Measurements from ENCODE around the gene SYT5. TPM values are rescaled to one million over a fixed set of nuclear protein-coding genes. Genes with fewer than 3 reads are reported as not detected.

Gene SYT5
- total and polyA plus RNA-seq, 2 of the 13 experiments (the other 11 are each of a cell fraction or from before 2014, with no cell fraction given), result not detected

- 0 out of 2 replicates have a peak, but pooled peaks have one; percentile 18 for TF ChIP-seq MIXL1 (CRISPR knock-in tag; IDR thresholded peaks at IDR 0.05)
- TF ChIP-seq ZFP91 (CRISPR knock-in tag; IDR thresholded peaks at IDR 0.05; ENCODE audit: borderline replicate concordance), result peak; percentile 35; the same call in 1 of the 2 replicates
Observed at GRCh38 chr19:55228403-55229031, 48.4 kb upstream of the SYT5 start, which contains the start of gene TMEM86B (continued).

- Histone ChIP-seq H3K4me2 (ENCODE audit: low read depth, low read length) (peak overlapping the region; percentile 88), H2AFZ (ENCODE audit: low read length) (no peak overlapping the region), H3K79me2 (ENCODE audit: insufficient read depth, low read length) (peaks cover 4% of the 10 kb centered on the region), H3K4me3 (replicated peaks in 1 of 3; ENCODE audit: insufficient read depth in 1 of 3, low read depth in 2 of 3, low read length in 3 of 3) (peak overlapping the region; percentile 37 to 67 (median 41); a peak in 5 of 6 replicates), H3K36me3 (replicated peaks in 1 of 2; ENCODE audit: control insufficient read depth in 1 of 2, insufficient read depth in 2 of 2, low read length in 2 of 2) (peaks cover 14 to 33% of the 10 kb centered on the region in 2 experiments; a peak in 4 of 5 replicates), H4K20me1 (ENCODE audit: insufficient read depth, low read length) (no peaks in the 10 kb centered on the region), H3K9me3 (ENCODE audit: low read length) (no peaks in the 10 kb centered on the region), H3K27ac (ENCODE audit: extremely low read length, insufficient read depth, low read length) (peak overlapping the region; percentile 76), H3K27me3 (ENCODE audit: control insufficient read depth in 1 of 2, insufficient read depth in 2 of 2, low read length in 2 of 2) (no peaks in the 10 kb centered on the region), H3K9ac (ENCODE audit: insufficient read depth, low read depth, low read length) (peak overlapping the region; percentile 60), H3K4me1 (ENCODE audit: insufficient read depth, low read length) (peaks cover 71% of the 10 kb centered on the region)
- BruUV-seq (replicated peaks), result no TSS peak
- 67% methylated on average over 7 of the region's 17 CpGs for WGBS (ENCODE audit: low lambda C conversion rate)
- in situ Hi-C loops (cut with HindIII; ENCODE audit: extremely low pct_ligation_motif_present, low pct_unique_long_range_greater_than_20kb) (no loop called here), intact Hi-C loops (cut with micrococcal nuclease; ENCODE audit: unreplicated experiment) (no loop called here)
- peak; percentile 6 for ATAC-seq
- ChIA-PET POLR2A (interaction anchor here (1.1 to 2.3 kb wide), 6 partner anchors 19 to 276 kb away, joined by 3 to 12 read pairs (median 6); partner anchors contain the start of genes PPP6R1, PTPRH and UBE2S), CTCF (ENCODE audit: low intra/inter-chr PET ratio, low total read pairs) (no interaction called here)
- DNase-seq (ENCODE audit: low spot score), result no peak
- no peak for FAIRE-seq
- TF ChIP-seq ZBTB33 (CRISPR knock-in tag; IDR thresholded peaks at IDR 0.05), result peak; percentile 68
- TF ChIP-seq ZNF615 (CRISPR knock-in tag; IDR thresholded peaks at IDR 0.05; ENCODE audit: borderline replicate concordance), result no peak
- no peak for TF ChIP-seq FOXM1 (CRISPR knock-in tag; IDR thresholded peaks at IDR 0.05)
- no peak for TF ChIP-seq MEF2D (CRISPR knock-in tag; IDR thresholded peaks at IDR 0.05)
- TF ChIP-seq ARNT2 (CRISPR knock-in tag; IDR thresholded peaks at IDR 0.05; ENCODE audit: low read depth), result 0 out of 2 replicates have a peak, but pooled peaks have one; percentile 3
- TF ChIP-seq ZNF790 (CRISPR knock-in tag; IDR thresholded peaks at IDR 0.05; ENCODE audit: borderline replicate concordance), result no peak
- no peak for TF ChIP-seq STAT6 (CRISPR knock-in tag; IDR thresholded peaks at IDR 0.05; ENCODE audit: borderline replicate concordance)
- TF ChIP-seq TEAD3 (CRISPR knock-in tag; optimal IDR thresholded peaks at IDR 0.05; ENCODE audit: borderline replicate concordance), result no peak
- TF ChIP-seq ZSCAN29 (CRISPR knock-in tag; conservative IDR thresholded peaks at IDR 0.05), result no peak
- TF ChIP-seq GZF1 (CRISPR knock-in tag; IDR thresholded peaks at IDR 0.05), result no peak
- TF ChIP-seq TAF1 (CRISPR knock-in tag; IDR thresholded peaks at IDR 0.05), result no peak
- TF ChIP-seq HOXA3 (CRISPR knock-in tag; IDR thresholded peaks at IDR 0.05), result 0 out of 2 replicates have a peak, but pooled peaks have one; percentile 0
- TF ChIP-seq TFDP1 (CRISPR knock-in tag; IDR thresholded peaks at IDR 0.05; ENCODE audit: borderline replicate concordance), result no peak
Observed at GRCh38 chr19:55228015-55228391, 47.9 kb upstream of the SYT5 start.
